ENCODE results near the gene COMT.

Gene COMT

DNA sequence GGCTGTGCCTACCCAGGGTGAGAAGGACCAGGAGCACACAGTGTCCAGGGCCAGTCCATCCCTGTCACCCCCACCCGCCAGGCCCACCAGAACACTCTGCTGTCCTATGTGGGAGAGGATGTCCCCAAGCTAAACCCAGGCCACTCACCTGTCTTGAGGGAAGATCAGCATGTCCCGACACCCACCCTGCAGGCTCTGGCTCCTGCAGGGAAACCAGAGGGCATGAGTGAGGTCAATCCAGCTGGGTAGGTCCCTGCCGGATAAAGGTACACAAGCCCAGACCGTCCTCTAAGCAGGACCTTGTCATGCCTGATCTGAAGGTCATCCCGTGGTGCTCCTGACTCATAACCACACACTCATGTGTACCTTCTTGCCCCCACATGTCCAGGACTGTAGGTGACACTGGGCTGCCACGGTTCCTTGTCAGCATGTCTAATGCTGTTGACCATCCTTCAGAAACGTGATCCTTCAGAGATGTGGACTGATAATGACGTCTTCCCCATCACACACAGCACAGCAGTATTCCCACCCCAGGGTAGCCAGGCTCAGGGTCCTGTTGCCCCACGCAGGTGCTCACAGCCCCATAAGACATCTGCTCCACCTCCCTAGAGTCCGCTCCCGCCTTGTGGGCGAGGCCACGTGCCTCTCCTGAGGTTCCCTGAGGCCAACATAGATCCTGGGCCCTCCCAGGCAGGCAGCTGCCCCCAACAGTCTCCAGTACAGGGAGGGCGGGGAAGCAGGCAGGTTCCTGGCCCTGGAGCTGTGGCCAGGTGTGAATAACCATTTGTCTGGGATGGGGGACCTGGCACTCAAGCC lies 68.9 kb downstream of the COMT start:
- Histone ChIP-seq H3K36me3 (ENCODE audit: insufficient read depth, low read length) (no peaks in the 10 kb centered on the region), H3K9me3 (ENCODE audit: control insufficient read depth, insufficient read depth, low read length) (no peaks in the 10 kb centered on the region), H3K4me1 (ENCODE audit: insufficient read depth, low read length) (peaks cover 3% of the 10 kb centered on the region), H3K9ac (ENCODE audit: low read depth, low read length) (no peak overlapping the region)

DNA sequence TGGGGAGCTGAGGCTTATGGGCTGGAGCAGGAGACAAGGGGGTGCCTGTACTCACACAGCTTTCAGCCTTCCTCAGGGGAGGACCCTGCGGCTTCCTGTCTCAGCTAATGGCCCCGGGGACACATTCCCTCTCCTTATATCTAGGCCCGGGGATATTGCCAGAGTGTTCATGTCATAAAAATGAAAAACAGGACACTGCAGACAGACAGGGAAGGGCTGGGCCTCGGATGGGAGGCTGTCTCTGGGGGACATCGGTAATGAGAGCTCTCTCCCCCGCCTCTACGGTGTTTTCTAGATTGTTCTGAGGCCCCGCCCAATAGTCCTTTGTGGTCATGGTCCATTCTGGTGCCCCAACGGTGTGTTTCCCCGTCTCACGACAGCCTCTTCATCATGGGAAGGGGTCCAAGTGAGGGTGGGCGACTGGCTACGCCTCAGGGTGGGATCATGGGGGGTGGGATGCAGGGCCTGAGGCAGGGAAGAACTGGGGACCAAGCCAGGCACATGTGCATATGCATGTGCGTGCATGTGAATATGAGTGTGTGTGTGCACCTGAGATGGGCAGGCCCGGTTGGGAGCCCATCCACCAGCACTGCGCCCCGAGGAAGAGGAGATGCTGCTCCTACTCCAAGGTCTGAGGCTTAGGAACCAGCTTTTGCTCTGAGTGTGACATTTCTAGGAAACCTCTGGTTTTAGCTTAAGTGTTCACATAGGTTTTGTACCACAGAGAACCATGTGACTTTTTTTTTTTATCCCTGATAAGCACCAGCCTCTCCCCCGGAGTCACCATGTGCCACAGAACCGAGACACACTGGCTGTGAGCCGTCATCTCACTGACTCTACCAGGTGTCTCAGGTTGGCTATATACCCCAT lies 69.8 kb downstream of the COMT start:
- H3K36me3 ChIP-seq (ENCODE audit: insufficient read depth, low read length), result no peaks in the 10 kb centered on the region
- no peak overlapping the region for H3K9ac ChIP-seq (ENCODE audit: low read depth, low read length)
- no peaks in the 10 kb centered on the region for H3K9me3 ChIP-seq (ENCODE audit: control insufficient read depth, insufficient read depth, low read length)
- peaks cover 3% of the 10 kb centered on the region for H3K4me1 ChIP-seq (ENCODE audit: insufficient read depth, low read length)

DNA sequence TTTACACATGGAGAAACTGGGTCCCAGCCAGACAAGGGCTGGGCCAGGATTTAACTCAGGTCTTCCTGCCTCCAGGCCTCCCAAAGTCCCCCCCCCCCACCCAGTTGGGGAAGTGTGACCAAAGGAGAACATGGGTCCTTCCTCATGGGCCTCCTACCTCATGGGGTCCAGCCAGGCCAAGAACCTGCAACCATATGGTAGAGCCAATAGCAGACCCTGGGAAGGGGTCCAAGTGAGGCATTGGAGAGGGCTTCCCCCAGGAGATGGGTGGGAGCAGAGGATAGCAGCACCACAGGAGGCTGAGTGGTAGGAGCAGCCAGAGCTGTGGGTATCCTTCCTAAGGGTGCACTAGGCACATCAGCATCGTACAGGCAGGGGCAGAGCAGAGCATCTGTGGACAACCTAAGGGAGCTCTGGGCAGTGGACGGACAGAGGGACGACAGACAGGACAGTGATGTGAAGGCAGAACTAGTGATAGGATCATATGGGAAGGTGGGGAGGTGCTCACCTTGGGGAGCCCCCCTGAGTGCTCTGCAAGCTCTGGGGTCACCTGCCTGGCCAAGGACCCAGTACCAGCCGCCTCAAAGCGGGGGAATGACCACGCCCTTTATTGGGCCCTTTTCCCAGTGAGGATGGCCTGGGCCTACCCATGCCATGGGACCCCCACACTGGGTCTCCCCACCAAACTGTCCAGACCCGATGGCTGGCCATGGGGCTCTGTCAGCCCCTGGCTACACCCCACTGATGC lies 70.6 kb downstream of the COMT start:
- Histone ChIP-seq H3K36me3 (ENCODE audit: insufficient read depth, low read length) (no peaks in the 10 kb centered on the region), H3K9ac (ENCODE audit: low read depth, low read length) (no peak overlapping the region), H3K4me1 (ENCODE audit: insufficient read depth, low read length) (peaks cover 3% of the 10 kb centered on the region), H3K9me3 (ENCODE audit: control insufficient read depth, insufficient read depth, low read length) (no peaks in the 10 kb centered on the region)

DNA sequence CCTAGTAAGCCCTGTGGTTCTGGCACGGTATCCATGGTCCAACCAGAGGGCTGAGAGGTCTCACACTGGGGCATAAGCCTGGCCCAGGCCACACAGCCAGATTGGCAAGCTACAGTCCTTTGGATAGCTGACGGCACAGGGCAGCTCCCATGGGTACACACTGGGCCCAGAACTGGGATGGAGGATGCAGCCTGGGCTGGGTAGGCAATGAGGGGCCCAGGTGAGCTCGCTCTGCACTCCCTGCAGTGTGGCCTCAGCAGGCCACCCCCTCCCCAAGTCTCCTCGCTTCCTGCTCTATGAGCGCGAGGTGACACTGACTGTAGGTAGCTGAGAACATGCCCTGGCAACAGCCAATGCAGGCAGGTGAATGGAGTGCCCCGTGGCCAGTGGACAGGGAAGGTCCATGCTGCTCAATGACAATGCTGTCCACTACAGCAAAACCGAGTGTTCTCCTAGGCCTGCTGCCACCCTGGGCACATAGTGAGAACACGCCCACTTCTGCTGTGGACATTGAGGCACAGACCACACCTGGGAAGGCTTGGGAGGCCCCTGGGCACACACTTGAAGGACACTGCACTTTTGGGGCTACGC lies 71.3 kb downstream of the COMT start:
- Histone ChIP-seq H3K4me1 (ENCODE audit: insufficient read depth, low read length) (peaks cover 3% of the 10 kb centered on the region), H3K9me3 (ENCODE audit: control insufficient read depth, insufficient read depth, low read length) (no peaks in the 10 kb centered on the region), H3K36me3 (ENCODE audit: insufficient read depth, low read length) (no peaks in the 10 kb centered on the region), H3K9ac (ENCODE audit: low read depth, low read length) (no peak overlapping the region)

DNA sequence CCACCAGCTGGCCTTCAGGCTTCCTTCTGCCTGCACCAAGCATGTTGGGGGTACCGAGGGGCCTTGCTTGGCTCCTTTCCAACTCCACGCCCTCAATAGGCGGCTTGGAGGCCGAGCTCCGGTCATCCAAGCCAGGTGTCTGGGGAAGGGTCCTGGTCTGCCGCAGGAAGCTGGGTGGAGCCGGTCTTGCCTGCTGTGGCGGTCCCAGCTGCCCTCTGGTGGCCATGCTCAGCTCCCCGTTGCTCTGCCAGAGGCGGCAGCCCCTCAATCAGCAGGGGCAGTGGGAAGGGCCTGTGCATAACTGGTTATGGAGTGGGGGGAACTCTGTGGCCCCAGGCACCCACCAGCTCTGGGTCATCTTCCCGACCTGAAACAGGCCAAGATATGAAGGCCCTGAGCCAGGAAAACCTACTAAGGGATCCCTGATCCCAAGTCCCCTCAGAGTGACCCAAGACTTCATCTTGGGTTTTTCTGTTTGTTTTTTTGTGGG lies 71.9 kb downstream of the COMT start:
- H3K36me3 ChIP-seq (ENCODE audit: insufficient read depth, low read length), result no peaks in the 10 kb centered on the region
- H3K4me1 ChIP-seq (ENCODE audit: insufficient read depth, low read length), result peaks cover 3% of the 10 kb centered on the region
- no peaks in the 10 kb centered on the region for H3K9me3 ChIP-seq (ENCODE audit: control insufficient read depth, insufficient read depth, low read length)
- no peak overlapping the region for H3K9ac ChIP-seq (ENCODE audit: low read depth, low read length)

DNA sequence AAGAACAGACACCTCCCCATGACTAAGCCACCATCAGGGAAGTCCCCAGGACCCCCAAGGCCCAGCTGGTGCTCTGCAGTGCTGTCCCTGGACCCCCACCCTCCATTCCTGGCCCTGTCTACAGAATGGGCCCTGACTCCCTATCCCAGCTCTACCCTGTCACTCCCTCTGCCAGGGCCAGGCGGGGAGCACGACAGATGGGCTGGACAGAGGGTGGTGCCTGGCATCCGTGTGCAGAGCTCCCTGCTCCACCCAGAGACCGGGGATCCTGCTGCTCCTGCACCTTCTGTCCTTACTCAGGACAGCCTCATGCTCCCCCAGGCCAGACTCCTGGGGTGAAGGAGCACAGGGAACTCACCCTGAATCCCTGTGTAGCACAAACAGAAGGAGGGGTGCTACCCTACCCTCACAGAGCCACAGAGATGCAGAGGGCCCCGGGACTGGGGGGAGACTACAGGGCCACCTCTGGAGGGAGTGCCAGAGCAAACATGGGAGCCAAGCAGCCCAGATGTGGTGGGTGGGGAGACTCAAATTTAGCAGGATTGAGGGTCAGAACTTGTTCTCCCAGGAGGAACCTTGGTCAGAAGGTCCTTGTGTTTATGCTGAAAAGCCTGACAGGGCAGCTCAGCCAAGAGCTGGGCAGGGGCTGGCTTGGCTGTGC lies 73.1 kb downstream of the COMT start:
- Histone ChIP-seq H3K9me3 (ENCODE audit: control insufficient read depth, insufficient read depth, low read length) (no peaks in the 10 kb centered on the region), H3K9ac (ENCODE audit: low read depth, low read length) (no peak overlapping the region), H3K4me1 (ENCODE audit: insufficient read depth, low read length) (peaks cover 3% of the 10 kb centered on the region), H3K36me3 (ENCODE audit: insufficient read depth, low read length) (no peaks in the 10 kb centered on the region)

DNA sequence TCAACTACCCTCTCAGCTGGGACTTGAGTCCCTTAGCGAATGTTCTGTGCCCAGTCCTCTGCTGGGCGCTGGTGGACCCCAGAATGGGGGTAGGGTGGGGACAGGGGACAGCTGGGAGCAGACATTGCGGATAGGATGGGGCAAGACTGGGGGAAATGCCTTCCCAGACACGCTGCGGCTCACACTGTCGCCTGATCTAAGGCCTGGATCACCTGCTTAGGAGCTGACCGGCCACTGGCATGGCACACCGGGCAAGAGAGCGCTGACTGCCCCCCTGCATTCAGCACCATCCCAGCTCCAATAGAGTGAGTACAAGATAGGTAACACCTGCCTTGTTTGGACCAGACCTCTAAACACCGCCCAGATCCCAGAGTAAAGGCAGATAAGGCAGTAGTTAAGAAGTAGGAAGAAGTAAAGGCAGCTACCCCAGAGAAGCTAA lies 73.6 kb downstream of the COMT start:
- Histone ChIP-seq H3K4me1 (ENCODE audit: insufficient read depth, low read length) (peaks cover 3% of the 10 kb centered on the region), H3K9me3 (ENCODE audit: control insufficient read depth, insufficient read depth, low read length) (no peaks in the 10 kb centered on the region), H3K9ac (ENCODE audit: low read depth, low read length) (0 out of 2 replicates have a peak overlapping the region, but pooled peaks have one; percentile 10)

DNA sequence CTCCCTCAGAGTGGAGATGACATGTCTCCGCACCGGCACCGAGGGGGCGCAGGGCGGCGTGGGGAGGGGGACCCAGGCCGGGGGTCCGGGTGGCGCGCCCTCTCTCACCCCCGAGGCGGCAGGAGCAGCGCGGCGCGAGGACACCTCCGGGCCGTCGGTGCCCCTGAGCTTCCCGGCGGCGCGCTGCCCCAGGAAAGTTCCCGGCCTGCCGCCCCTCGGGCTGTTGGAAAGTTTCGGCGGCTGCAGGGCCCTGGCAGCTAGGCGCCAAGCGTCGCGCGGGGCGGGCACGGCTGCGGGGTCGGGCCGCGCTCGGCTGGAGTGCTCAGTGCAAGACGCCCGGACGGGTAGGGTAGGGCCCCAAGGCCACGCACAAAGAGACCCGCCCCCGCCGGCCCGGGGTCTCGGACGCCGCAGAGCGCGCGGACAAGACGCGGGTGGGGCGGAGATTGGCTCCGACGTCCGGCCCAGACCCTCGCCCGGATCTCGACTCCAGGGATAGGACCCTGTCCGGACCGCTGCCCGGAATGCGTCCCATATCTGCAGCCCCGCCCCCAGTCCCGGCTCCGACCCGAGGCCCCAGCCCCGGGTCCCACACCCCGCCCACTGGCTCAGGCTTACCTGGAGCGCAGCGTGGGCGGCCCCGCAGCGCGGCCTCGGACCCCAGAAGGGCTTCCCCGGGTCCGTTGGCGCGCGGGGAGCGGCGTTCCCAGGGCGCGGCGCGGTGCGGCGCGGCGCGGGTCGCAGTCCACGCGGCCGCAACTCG lies 74.6 kb downstream of the COMT start:
- H3K9me3 ChIP-seq (ENCODE audit: control insufficient read depth, insufficient read depth, low read length), result no peaks in the 10 kb centered on the region
- peak overlapping the region; percentile 76 for H3K9ac ChIP-seq (ENCODE audit: low read depth, low read length)
- H3K4me1 ChIP-seq (ENCODE audit: insufficient read depth, low read length), result peaks cover 3% of the 10 kb centered on the region

More for the DNA sequence above, 73.6 kb downstream of the COMT start:
- no peaks in the 10 kb centered on the region for H3K36me3 ChIP-seq (ENCODE audit: insufficient read depth, low read length)

DNA sequence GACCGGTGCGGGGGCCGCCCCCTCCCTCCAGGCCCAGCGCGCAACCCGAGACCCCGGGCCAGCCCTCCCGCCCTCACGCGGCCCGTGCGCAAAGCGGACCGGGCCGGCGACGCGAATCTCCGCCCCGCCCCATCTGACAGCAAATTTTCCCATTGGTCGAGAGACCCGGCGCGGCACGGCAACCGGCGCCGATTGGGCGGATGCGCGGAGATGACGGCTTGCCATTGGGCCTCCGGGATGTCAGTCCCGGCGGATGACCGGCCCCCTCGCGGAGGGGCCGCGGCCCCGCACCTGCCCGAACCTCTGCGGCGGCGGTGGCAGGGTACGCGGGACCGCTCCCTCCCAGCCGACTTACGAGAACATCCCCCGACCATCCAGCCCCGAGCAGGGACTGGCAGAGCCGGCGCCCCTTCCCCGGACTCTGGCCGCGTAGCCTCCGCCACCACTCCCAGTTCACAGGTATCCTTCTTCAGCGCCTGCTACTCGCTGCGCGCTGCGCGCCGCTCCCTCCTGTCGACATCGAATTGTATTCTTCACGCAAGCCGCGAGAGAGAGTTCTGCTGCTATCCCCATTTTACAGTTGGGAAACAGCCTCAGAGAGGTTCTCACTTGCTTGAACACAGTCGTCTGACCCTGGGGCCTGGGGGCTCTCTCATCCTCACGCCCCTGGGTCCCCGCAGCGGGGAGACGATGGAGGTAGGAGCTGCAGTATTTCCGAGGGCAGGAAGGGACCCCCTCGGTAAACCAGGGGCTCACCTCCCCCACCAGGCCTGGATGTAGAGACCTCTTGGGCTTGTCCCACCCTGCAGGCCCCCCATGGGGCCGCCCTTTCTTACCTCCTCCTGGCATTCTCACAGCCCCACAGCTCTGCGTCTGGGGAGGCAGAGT lies 75.4 kb downstream of the COMT start, which contains the start of gene ARVCF:
TSS of gene ARVCF (minus strand) at position 90 of the 888 bp plus-strand sequence. CDS start 26,029 bp downstream, outside the sequence.
- peak within 1 kb of the TSS; percentile 76 for H3K9ac ChIP-seq (ENCODE audit: low read depth, low read length)

More for the DNA sequence above, 74.6 kb downstream of the COMT start:
- H3K36me3 ChIP-seq (ENCODE audit: insufficient read depth, low read length), result no peaks in the 10 kb centered on the region

DNA sequence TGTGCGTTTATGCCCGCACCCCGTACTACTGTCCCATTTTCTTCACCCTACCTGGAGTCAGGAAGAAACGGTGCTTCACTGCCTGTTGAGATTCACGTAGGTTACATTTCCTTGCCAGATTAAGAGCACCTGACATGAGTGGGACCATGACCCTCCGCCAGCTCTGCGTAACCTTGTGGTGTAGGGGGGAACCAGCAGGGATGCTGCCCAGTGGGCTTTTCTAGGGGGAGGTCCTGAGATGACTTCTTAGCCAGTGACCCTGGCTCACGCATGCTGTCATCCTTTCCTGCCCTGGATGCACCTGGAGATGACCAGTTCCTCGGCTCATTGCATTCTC lies 76.0 kb downstream of the COMT start:
- no peaks in the 10 kb centered on the region for H3K9me3 ChIP-seq (ENCODE audit: control insufficient read depth, insufficient read depth, low read length)
- peak overlapping the region; percentile 76 for H3K9ac ChIP-seq (ENCODE audit: low read depth, low read length)
- H3K36me3 ChIP-seq (ENCODE audit: insufficient read depth, low read length), result no peaks in the 10 kb centered on the region
- H3K4me1 ChIP-seq (ENCODE audit: insufficient read depth, low read length), result peaks cover 7% of the 10 kb centered on the region

More for the DNA sequence above, 75.4 kb downstream of the COMT start, which contains the start of gene ARVCF:
- no peaks in the 10 kb centered on the region for H3K9me3 ChIP-seq (ENCODE audit: control insufficient read depth, insufficient read depth, low read length)
- no peaks in the 10 kb centered on the region for H3K36me3 ChIP-seq (ENCODE audit: insufficient read depth, low read length)
- H3K4me1 ChIP-seq (ENCODE audit: insufficient read depth, low read length), result peaks cover 6% of the 10 kb centered on the region

DNA sequence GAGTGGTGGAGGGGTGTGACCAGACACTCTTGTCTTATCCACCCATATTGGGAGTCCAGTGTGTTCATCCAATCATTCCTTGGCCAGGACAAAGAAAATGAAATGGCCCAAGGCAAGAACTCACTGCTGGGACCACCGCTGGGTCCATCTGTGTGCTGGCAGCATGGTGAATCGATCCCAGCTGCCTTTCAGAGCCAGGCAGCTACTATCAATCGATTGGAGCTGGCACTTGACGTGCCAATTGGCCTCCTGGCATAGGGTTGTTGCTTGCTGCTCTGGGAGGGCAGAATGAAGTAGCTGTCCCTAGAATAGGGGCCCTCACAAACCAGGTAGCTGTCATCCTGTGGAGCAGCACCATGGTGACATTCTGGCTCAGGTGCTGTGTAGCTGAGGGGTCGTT lies 76.4 kb downstream of the COMT start:
- no peak overlapping the region for H3K9ac ChIP-seq (ENCODE audit: low read depth, low read length)
- peaks cover 7% of the 10 kb centered on the region for H3K4me1 ChIP-seq (ENCODE audit: insufficient read depth, low read length)
- H3K36me3 ChIP-seq (ENCODE audit: insufficient read depth, low read length), result no peaks in the 10 kb centered on the region
- no peaks in the 10 kb centered on the region for H3K9me3 ChIP-seq (ENCODE audit: control insufficient read depth, insufficient read depth, low read length)
